Measurements from ENCODE around the gene TMEM114. TPM values are rescaled to one million over a fixed set of nuclear protein-coding genes. Genes with fewer than 3 reads are reported as not detected.

Gene TMEM114
- total RNA-seq (not detected), polyA plus RNA-seq (not detected)

- peaks cover 0 to 3% of the 10 kb centered on the region in 2 donors for H3K36me3 Mint-ChIP-seq
- ChIA-PET CTCF (ENCODE audit: partially characterized antibody) (no interaction called here), POLR2A (ENCODE audit: partially characterized antibody) (no interaction called here)
- peaks cover 24% of the 10 kb centered on the region in 2 donors for H3K27me3 Mint-ChIP-seq
- Histone ChIP-seq H3K27me3 (ENCODE audit: insufficient read depth, low read length) (peaks cover 14% of the 10 kb centered on the region), H3K36me3 (ENCODE audit: insufficient read depth, low read length) (no peaks in the 10 kb centered on the region), H3K4me3 (ENCODE audit: low read length in 2 of 2) (no peak within 1 kb of the TSS), H3K9me3 (ENCODE audit: control insufficient read depth in 1 of 2, low read length in 2 of 2) (no peaks in the 10 kb centered on the region), H3K4me1 (ENCODE audit: insufficient read depth, low read length) (no peaks in the 10 kb centered on the region), H3K27ac (ENCODE audit: low read depth, low read length) (no peak within 1 kb of the TSS)
- no peak within 1 kb of the TSS for H3K27ac Mint-ChIP-seq
- H3K9me3 Mint-ChIP-seq: peaks cover 0 to 2% (median 0%) of the 10 kb centered on the region in 8 donors
- H3K4me3 Mint-ChIP-seq: peak within 1 kb of the TSS in 3 of 8 donors; percentile 9 to 20 (median 17)
- H3K4me1 Mint-ChIP-seq: peaks cover 0 to 7% (median 2%) of the 10 kb centered on the region in 4 donors
- intact Hi-C loops (cut with micrococcal nuclease): no loop called here
- DNase-seq: no peak
Observed at GRCh38 chr16:8589900-8590688, at the start of gene TMEM114. TMEM114 (minus strand) TSS chr16:8590511; CDS start chr16:8589838, 673 bp downstream.

- H3K27ac Mint-ChIP-seq: peak overlapping the region in 1 of 7 donors; percentile 59
- no peaks in the 10 kb centered on the region for H3K9me3 Mint-ChIP-seq
- ChIA-PET POLR2A (ENCODE audit: partially characterized antibody) (no interaction called here), CTCF (ENCODE audit: partially characterized antibody) (no interaction called here)
- peaks cover 64 to 85% of the 10 kb centered on the region in 2 donors for H3K36me3 Mint-ChIP-seq
- no peaks in the 10 kb centered on the region for H3K27me3 ChIP-seq (ENCODE audit: insufficient read depth, low read length)
- no peak overlapping the region for H3K4me3 Mint-ChIP-seq
- no peak for DNase-seq
- H3K36me3 ChIP-seq (ENCODE audit: insufficient read depth, low read length): peaks cover 68% of the 10 kb centered on the region
- H3K27ac ChIP-seq (ENCODE audit: low read depth, low read length): no peak overlapping the region
- intact Hi-C loops (cut with micrococcal nuclease): no loop called here
- peaks cover 2 to 7% (median 5%) of the 10 kb centered on the region in 4 donors for H3K4me1 Mint-ChIP-seq
- H3K4me1 ChIP-seq (ENCODE audit: insufficient read depth, low read length): peaks cover under 1% of the 10 kb centered on the region
- H3K27me3 Mint-ChIP-seq: no peaks in the 10 kb centered on the region
- no peak overlapping the region for H3K4me3 ChIP-seq (ENCODE audit: low read length in 2 of 2)
- no peaks in the 10 kb centered on the region for H3K9me3 ChIP-seq (ENCODE audit: control insufficient read depth in 1 of 2, low read length in 2 of 2)
Observed at GRCh38 chr16:8639694-8640093, 49.4 kb upstream of the TMEM114 start.

GRCh38 chr16:8634991-8635736 is 44.9 kb upstream of the TMEM114 start:
- intact Hi-C loops (cut with micrococcal nuclease): no loop called here
- H3K9me3 ChIP-seq (ENCODE audit: control insufficient read depth in 1 of 2, low read length in 2 of 2): no peaks in the 10 kb centered on the region
- H3K36me3 ChIP-seq (ENCODE audit: insufficient read depth, low read length): peaks cover 62% of the 10 kb centered on the region
- no peaks in the 10 kb centered on the region for H3K4me1 ChIP-seq (ENCODE audit: insufficient read depth, low read length)
- H3K4me3 ChIP-seq (ENCODE audit: low read length in 2 of 2): no peak overlapping the region
- no peaks in the 10 kb centered on the region for H3K27me3 Mint-ChIP-seq
- no peak overlapping the region for H3K27ac ChIP-seq (ENCODE audit: low read depth, low read length)
- H3K27ac Mint-ChIP-seq: no peak overlapping the region
- ChIA-PET POLR2A (ENCODE audit: partially characterized antibody) (no interaction called here), CTCF (ENCODE audit: partially characterized antibody) (interaction anchor here (1.1 kb wide), 1 partner anchor 66 kb away, joined by 3 read pairs; no protein-coding TSS in a partner anchor)
- DNase-seq: no peak
- H3K27me3 ChIP-seq (ENCODE audit: insufficient read depth, low read length): no peaks in the 10 kb centered on the region
- peaks cover 0 to 1% (median 0%) of the 10 kb centered on the region in 4 donors for H3K4me1 Mint-ChIP-seq
- peaks cover 51 to 85% of the 10 kb centered on the region in 2 donors for H3K36me3 Mint-ChIP-seq
- H3K9me3 Mint-ChIP-seq: no peaks in the 10 kb centered on the region
- no peak overlapping the region for H3K4me3 Mint-ChIP-seq

- ChIA-PET POLR2A (ENCODE audit: partially characterized antibody) (no interaction called here), CTCF (ENCODE audit: partially characterized antibody) (no interaction called here)
- Histone ChIP-seq H3K27me3 (ENCODE audit: insufficient read depth, low read length) (no peaks in the 10 kb centered on the region), H3K4me1 (ENCODE audit: insufficient read depth, low read length) (no peaks in the 10 kb centered on the region), H3K4me3 (ENCODE audit: low read length in 2 of 2) (no peak overlapping the region), H3K36me3 (ENCODE audit: insufficient read depth, low read length) (peaks cover 65% of the 10 kb centered on the region), H3K27ac (ENCODE audit: low read depth, low read length) (no peak overlapping the region), H3K9me3 (ENCODE audit: control insufficient read depth in 1 of 2, low read length in 2 of 2) (no peaks in the 10 kb centered on the region)
- Mint-ChIP-seq H3K4me3 (no peak overlapping the region), H3K27me3 (no peaks in the 10 kb centered on the region), H3K27ac (peak overlapping the region in 1 of 7 donors; percentile 56), H3K4me1 (peaks cover 0 to 7% (median 4%) of the 10 kb centered on the region in 4 donors), H3K36me3 (peaks cover 58 to 85% of the 10 kb centered on the region in 2 donors), H3K9me3 (no peaks in the 10 kb centered on the region)
- intact Hi-C loops (cut with micrococcal nuclease): no loop called here
- DNase-seq: no peak
Observed at GRCh38 chr16:8632675-8633182, 42.4 kb upstream of the TMEM114 start.

- no peak overlapping the region for H3K4me3 Mint-ChIP-seq
- no peaks in the 10 kb centered on the region for H3K4me1 ChIP-seq (ENCODE audit: insufficient read depth, low read length)
- no peak overlapping the region for H3K27ac ChIP-seq (ENCODE audit: low read depth, low read length)
- H3K36me3 Mint-ChIP-seq: peaks cover 61 to 86% of the 10 kb centered on the region in 2 donors
- H3K4me3 ChIP-seq (ENCODE audit: low read length in 2 of 2): no peak overlapping the region
- H3K9me3 ChIP-seq (ENCODE audit: control insufficient read depth in 1 of 2, low read length in 2 of 2): no peaks in the 10 kb centered on the region
- H3K27ac Mint-ChIP-seq: no peak overlapping the region
- intact Hi-C loops (cut with micrococcal nuclease): no loop called here
- no peaks in the 10 kb centered on the region for H3K27me3 ChIP-seq (ENCODE audit: insufficient read depth, low read length)
- H3K27me3 Mint-ChIP-seq: no peaks in the 10 kb centered on the region
- no peak for DNase-seq
- H3K9me3 Mint-ChIP-seq: no peaks in the 10 kb centered on the region
- ChIA-PET CTCF (ENCODE audit: partially characterized antibody) (no interaction called here), POLR2A (ENCODE audit: partially characterized antibody) (no interaction called here)
- H3K4me1 Mint-ChIP-seq: peaks cover 5 to 12% (median 8%) of the 10 kb centered on the region in 4 donors
- peaks cover 67% of the 10 kb centered on the region for H3K36me3 ChIP-seq (ENCODE audit: insufficient read depth, low read length)
Observed at GRCh38 chr16:8631818-8632465, 41.6 kb upstream of the TMEM114 start.

- peaks cover 66% of the 10 kb centered on the region for H3K36me3 ChIP-seq (ENCODE audit: insufficient read depth, low read length)
- POLR2A ChIA-PET (ENCODE audit: partially characterized antibody): no interaction called here
- no peak overlapping the region for H3K27ac Mint-ChIP-seq
Observed at GRCh38 chr16:8631373-8631772, 41.1 kb upstream of the TMEM114 start.

More at GRCh38 chr16:8631373-8631772, 41.1 kb upstream of the TMEM114 start:
- no peak overlapping the region for H3K4me3 Mint-ChIP-seq
- Histone ChIP-seq H3K27ac (ENCODE audit: low read depth, low read length) (no peak overlapping the region), H3K4me3 (ENCODE audit: low read length in 2 of 2) (no peak overlapping the region), H3K4me1 (ENCODE audit: insufficient read depth, low read length) (no peaks in the 10 kb centered on the region), H3K27me3 (ENCODE audit: insufficient read depth, low read length) (no peaks in the 10 kb centered on the region), H3K9me3 (ENCODE audit: control insufficient read depth in 1 of 2, low read length in 2 of 2) (no peaks in the 10 kb centered on the region)
- CTCF ChIA-PET (ENCODE audit: partially characterized antibody): no interaction called here
- intact Hi-C loops (cut with micrococcal nuclease): no loop called here
- no peak for DNase-seq
- peaks cover 60 to 84% of the 10 kb centered on the region in 2 donors for H3K36me3 Mint-ChIP-seq
- H3K9me3 Mint-ChIP-seq: no peaks in the 10 kb centered on the region
- peaks cover 6 to 14% (median 9%) of the 10 kb centered on the region in 4 donors for H3K4me1 Mint-ChIP-seq
- H3K27me3 Mint-ChIP-seq: no peaks in the 10 kb centered on the region

Measured in CD4-positive, alpha-beta memory T cell (primary cell).